Glomerular endothelial cell (primary cell): ENCODE data around the gene MAGOHB. TPM values are rescaled to one million over a fixed set of nuclear protein-coding genes. Genes with fewer than 3 reads are reported as not detected.
"Not testable (repeated sequence)": the region's sequence is repeated elsewhere in the genome, so short reads cannot be mapped to it uniquely, and the experiment has no call there.

Source experiments
- DNase-seq: peaks from one replicate; pipeline ENCODE4 v3.0.0-alpha.2; 2011; ENCODE audit warnings: low read depth, low spot score; ENCODE audit errors: extremely low read depth
- total RNA-seq: library from RNA; depleted of rRNA; stranded (reverse); fragments of >200 nt; gene quantifications from 2 replicates; pipeline ENCODE4 v1.2.3, GENCODE V29; 2015

Gene MAGOHB
- total RNA-seq, 1 donor from 2014 or later, result 19.7 TPM

DNA sequence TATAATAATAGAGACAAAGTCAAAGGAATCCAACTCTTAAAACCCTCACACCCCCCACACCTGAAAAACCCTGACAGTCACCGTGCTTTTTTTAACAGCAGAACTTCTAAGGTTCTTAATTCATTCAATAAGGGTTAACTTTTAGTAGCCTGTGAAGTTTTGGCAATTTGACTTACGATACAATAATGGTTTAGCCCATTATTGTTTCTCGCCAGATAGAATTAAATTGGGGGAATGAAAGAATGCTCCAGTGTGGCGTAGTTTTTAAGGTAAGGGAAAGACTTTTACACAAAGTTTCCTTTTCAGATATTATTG is 604 bp upstream of the MAGOHB start:
- no peak for DNase-seq

DNA sequence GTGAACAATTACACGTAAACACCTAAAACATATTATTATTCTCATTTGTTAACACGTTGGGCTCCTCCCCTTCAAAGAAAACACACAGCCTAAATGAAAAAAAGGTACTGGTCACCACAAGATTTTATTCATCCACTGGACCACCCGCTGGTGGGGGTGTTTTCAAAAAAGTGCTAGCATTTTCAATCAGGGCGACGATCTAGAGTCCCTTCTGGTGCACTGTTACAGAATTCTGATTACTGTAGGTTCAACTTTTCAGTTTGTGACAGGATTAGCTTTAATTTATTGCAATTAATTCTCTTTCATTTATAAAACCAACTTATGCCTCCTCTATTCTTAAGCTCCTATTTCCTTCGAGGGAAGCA is 443 bp downstream of the MAGOHB start:
- no peak for DNase-seq

DNA sequence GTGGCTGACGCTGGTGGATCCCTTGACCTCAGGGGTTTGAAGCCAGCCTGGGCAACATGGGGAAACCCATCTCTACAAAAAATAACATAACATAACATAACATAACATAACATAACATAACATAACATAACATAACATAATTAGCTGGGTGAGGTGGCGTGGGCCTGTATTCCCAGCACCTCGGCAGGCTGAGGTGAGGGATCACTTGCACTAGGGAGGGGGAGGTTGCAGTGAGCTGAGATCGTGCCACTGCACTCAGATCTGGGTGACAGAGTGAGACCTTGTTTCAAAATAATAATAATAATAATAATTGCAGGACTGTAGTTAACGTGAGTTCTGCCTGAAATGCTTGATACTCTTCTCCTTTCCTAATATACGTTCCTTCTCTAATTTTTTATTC is 1.3 kb downstream of the MAGOHB start:
- no peak for DNase-seq

DNA sequence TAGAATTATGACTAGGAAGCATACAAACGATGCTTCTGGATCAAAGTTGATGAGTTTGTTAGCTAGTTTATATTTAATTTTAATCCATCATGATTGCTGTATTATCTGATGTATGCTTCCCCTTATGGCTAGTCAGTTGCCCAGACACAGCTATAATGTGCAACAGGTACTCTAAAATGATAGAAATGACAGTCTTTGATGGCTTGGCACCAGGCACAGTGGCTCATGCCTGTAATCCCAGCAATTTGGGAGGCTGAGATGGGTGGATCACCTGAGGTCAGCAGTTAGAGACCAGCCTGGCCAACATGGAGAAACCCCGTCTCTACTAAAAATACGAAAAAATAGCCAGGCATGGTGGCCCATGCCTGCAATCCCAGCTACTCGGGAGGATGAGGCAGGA is 2.2 kb downstream of the MAGOHB start:
- DNase-seq, result not testable (repeated sequence)

DNA sequence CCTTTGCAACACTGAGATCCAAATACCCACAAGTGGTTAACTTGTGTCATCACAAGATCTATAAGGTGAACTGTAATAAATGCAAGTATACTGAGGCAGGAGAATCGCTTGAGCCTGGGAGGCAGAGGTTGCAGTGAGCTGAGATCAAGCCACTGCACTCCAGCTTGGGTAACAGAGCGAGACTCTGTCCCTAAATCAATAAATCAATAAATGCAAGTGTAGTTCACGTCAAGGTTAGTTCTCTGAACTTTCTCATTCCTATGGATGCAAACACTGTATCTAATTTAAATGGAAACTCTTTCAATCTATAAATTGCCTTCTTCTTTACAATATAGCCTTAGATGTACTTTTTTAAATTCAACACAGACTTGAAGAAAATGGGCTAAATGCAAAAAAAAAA is 3.2 kb downstream of the MAGOHB start:
- DNase-seq, result no peak

DNA sequence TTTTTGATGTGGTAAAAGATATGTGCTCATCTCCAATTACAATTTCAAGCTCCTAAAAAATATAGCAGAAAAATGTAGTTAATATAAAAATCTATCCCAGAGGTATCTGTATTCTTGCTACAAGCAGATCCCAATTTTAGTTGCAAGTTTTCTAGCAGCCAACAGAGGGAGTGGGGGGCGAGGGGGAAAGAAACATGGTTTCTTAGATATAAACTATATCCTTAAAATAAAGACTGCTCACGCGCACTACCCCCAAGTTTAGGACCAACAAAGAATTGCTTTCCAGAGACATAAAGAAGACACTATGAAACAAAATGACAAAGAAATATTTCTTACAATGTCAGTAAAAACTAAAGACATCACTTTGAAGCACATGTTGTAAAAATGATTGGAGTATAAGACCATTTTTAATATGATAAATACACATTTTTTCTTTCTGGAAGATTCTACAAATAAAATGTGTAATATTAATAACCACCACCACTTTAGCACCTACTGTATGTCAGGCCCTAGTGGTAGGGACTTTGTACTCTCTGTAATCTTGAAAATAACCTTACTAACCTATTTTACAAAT is 5.4 kb downstream of the MAGOHB start:
- DNase-seq, result no peak

DNA sequence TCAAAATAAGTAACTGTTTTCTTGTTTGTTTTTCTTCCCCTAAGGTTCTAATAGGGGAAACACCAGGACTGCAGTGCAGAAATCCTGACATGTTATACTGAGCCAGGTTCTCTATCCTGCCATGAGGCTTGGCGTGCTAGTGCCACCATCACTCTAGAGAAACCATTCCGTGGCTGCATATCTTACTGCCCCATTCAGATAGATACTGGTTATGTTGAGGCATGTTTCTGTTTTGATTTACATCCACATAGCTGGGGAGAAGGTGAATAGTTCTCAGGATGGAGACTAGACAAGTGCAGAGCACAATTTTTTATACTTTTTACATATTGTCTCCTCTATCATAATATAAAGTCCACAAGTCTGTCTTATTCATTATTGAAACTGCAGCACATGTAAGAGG is 11.5 kb downstream of the MAGOHB start:
- DNase-seq, result no peak

DNA sequence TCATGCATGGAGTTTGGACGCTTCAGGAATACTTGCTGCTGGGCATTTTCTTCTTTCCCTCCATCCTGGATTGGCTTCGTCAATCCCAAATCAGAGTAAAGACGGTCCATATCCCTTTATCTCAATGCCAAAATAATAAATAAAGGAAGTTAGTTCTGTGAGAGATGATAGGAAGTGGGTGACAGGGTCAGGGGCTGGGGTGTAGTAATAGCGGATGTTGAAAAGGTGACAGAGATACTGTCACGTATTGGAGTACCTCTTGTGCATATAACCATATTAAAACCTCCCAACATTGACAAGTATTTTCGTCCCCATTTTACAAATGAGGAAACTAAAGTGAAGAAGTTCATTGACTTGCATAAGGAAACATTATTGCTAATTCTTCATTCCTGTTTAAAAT is 12.4 kb downstream of the MAGOHB start:
- DNase-seq, result no peak

DNA sequence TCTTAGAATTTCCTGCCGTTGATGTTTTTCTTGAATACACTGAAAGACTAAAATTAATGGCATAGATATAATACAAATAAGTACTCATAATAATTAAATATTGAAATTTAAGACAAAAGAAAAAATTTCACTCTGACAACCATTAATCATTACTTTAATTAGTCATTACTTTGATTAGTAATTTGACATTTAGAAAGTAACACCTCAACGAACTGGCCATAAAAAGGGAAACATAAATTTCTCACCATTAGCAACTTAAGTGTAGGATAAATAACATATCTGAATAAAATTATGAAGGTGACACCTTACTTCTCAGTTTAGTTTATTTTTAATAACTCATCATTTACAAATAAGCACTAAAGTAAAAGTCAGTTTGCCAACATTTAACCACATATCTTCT is 17.5 kb downstream of the MAGOHB start:
- DNase-seq, result no peak

DNA sequence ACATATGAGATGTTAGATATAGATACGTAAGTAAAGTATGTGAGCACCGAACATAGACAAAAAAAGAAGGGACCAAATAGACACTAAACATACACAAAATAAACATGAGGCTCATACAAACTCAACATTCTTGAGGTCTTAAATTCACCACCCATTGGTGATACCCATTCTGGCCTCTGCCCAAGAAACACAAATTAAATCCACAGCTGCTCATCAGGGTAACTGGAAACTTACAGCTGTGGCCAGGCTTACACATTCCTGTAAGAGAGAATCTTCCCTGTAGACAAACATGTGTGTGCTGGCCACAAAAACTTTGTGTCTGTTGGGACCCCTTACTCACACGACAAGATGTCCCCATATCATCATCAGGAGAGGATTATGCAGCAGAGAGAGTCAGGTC is 22.4 kb downstream of the MAGOHB start:
- DNase-seq, result no peak

DNA sequence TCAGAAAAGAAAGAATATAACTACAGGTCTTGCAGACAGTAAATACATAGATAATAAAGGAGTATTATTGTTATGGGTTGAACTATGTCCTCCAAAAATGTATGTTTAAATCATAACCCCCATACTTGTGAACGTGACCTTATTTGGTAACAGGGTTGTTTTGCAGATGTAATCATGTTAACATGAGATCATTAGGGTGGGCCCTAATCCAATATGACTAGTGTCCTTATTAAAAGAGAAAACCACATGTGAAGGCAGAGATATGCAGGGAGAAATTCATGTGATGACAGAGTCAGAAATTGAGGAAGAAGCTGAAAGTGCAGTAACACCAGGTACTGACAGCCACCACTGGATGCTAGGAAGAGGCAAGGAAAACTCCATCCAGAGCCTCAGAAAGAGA is 29.0 kb downstream of the MAGOHB start:
- DNase-seq, result no peak

DNA sequence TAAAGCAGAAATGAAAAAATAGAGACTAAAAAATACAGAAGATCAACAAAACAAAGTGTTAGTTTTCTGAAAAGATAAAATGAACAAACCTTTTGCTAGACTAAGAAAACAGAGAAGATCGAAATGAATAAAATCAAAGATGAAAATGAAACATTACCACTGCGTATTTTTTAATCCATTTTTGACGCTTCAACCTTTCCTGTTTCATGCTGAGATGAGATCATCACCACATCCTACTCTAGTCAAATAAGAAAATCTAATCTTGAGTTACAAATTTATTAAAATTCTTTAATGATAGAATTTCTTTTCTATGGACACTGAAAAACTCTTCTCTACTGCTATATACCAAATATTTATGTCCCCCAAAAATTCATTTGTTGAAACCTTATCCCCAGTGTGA is 30.7 kb downstream of the MAGOHB start:
- DNase-seq, result no peak

DNA sequence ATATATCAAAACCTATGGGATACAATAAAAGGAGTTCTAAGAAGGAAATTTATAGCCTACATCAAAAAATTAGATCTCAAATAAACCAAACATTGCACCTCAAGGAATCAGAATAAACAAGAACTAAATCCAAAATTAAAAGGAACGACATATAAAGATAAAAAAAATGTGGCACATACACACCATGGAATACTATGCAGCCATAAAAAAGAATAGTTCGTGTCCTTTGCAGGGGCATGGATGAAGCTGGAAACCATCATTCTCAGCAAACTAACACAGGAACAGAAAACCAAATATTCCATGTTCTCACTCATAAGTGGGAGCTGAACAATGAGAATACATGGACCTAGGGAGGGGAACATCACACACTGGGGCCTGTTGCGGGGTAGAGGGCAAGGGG is 31.3 kb downstream of the MAGOHB start:
- not testable (repeated sequence) for DNase-seq

DNA sequence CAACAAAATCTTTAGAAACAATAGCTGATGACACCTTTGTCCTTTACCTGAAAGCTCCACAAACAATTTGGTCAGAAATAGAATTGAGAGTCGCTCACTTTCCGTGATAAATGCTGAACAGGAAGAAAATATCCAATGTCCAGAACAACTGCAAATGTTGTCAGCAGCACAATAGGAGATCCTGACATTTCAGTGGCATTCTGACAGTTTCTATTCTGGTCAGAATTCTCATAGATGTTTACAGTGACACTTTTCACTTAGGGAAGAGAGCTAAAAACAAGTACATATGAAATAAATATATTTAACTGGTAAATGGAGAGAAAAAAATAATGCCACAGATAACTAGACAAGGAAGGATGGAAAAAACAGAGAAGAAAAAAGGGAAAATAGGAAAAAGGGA is 39.1 kb downstream of the MAGOHB start:
- no peak for DNase-seq

DNA sequence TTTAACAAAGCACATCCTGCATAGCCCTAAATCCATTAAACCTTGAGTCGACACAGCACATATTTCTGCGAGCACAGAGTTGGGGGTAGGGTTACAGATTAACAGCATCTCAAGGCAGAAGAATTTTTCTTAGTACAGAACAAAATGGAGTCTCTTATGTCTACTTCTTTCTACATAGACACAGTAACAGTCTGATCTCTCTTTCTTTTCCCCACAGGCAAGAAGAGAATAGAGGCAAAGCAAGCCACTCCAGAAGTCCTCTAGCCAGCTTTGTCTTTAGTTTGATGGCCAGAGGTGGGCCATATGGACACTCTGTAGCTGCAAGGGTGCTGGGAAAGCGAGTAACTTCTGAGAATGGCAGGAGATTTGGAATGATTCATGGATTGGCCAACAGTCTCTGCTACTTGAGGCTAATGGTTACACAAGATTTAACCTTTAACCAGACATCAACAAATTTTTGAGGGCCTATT is 41.4 kb downstream of the MAGOHB start:
- DNase-seq, result not testable (repeated sequence)

DNA sequence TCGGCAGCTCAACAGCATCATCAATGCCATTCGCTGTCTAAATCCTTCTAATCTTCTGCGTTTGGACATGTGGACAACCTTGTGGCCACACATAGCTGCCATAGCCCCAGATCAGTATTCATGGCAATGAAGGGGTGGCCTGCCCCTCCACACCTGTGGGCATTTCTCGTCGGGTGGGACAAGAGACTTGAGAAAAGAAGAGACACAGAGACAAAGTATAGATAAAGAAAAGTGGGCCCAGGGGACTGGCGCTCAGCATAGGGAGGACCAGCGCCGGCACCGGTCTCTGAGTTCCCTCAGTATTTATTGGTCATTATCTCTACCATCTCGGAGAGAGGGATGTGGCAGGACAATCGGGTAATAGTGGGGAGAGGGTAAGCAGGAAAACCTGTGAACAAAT is 42.3 kb downstream of the MAGOHB start:
- DNase-seq, result no peak

DNA sequence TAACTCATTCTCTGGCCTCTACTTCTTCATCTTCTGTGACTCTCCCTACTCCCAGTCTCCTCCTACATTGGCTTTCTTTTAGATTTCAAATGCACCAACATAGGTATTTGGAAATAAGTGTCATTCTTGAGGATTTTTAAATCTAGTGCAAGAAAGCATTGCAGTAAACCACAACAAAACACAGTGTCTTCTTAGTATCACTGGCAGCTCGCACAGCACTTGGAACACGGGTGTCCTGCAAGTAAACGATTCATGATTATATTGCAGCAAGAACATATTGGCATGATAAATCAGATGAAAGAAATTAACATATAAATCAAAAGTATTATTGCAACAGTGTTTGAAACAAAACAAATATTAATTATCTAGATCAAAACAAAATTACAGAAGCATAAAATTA is 45.6 kb downstream of the MAGOHB start:
- DNase-seq, result no peak

DNA sequence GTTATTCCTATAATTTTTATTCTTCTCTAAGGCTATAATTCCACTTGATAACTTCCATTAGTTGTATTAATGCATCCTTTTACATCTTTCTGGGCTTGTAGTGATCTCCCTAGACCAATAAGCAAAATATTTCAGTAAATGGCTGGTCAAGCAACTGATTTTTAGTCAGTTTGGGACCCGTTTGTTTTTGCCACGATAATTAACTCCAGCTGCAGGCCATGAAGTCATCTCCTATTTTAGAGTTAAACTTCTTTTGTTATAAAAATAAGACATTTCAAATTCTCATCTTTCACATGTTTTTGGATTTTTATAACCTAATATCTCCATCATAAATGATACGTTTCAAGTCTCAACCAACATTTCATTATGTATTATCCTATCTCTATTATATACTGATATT is 49.4 kb downstream of the MAGOHB start:
- no peak for DNase-seq

DNA sequence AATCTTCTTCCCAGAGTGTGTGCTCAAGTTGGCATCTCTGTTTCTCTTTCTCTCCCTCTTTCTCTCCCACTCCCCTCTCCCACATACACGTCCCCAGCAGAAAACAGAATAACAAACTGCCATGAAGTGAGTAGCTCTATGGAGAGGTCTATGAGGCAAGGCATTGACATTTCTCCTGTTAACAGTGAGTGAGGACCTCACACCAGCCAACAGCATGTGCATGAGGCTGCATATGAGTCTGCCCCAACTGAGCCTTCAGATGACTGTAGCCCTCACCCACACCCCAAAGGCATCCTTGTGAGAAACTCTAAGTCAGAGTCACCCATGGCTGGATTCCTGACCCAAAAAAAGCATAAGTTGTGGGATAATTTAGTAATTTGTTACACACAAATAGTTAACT is 50.4 kb downstream of the MAGOHB start:
- DNase-seq, result no peak

DNA sequence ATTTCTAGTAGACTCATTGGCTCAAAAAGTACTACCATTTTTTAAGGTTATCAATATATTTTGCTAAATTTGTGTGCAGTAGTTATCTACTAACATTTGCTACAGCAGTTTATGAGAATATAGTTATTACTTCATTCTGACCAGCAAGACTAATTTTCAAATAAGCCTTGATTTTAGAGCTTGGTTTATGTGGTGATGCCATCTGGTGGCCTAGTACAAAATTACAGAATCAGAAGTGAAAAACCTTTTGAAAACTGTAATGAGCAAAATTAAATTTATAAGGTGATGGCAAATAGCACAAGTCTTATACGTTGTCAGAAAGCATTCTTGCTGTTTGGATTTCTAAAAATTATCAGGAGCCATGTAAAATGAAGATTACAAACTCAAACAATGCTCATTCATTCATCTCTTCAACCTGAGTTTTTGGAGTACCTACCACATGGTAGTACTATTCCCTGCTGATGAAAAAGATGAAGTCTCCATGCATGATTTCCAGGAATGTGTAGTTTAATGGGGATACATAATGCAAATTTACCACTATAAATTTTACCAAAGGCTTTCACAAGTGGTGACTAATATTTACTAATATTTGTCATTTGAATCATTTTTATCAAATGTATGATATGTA is 51.0 kb downstream of the MAGOHB start:
- peak; percentile 36 for DNase-seq

DNA sequence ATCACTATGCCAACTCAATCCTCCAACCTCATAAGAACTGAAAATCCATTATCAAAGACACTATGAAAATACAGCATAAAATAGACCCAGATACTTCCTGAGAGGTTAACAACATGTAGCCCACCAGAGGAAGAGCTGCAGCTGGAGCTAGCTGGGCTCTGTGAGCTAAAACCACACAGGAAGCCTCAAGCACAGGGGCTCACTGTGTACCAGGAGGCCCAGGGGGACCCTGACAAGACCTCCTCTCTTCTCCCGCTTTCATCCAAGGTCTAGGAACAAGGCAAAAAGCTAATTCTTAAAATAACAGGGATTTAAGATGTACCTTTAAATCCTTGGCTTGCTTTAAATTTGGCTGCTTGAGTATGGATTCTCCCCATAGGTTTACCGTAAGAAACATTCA is 54.2 kb downstream of the MAGOHB start:
- DNase-seq, result no peak

DNA sequence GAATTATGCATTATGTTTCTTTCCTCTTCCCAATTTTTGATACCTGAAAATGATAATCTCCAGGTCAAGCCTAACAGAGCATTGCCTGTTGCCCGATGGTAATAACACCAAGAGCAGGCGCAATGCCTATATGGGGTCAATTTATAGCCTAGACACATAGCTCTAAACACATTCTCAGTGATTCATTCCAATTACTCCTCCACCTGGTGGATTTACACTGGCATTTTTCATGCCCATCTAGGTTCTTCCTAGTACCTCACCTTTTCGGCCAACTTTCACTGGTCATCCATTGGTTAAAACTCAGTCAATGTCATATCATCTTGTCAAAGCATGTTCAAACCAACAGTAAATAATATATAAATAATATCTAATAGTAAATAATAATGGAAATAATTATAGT is 54.6 kb downstream of the MAGOHB start:
- DNase-seq, result no peak

DNA sequence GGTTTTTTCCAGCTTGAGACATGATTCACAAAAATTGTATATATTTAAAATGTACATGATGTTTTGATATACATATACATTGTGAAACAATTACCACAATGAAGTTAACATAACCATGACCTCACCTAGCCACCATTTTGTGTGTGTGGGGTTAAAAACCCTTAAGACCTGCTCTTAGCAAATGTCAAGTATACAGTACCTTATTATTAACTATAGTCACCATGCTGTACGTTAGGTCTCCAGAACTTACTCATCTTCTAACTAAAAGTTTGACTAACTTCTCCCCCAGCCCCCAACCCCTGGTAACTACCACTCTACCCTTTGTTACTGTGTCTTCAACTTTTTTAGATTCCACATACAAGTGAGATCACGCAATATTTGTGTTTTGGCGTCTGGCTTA is 55.1 kb downstream of the MAGOHB start:
- DNase-seq, result no peak
